Suprapubic skin (tissue), 4 donors: Measurements from ENCODE around the gene F2RL1.
"Not testable (repeated sequence)": the region's sequence is repeated elsewhere in the genome, so short reads cannot be mapped to it uniquely, and the experiment has no call there.

ENCODE experiments used
- CTCF ChIP-seq, 2 donors: fragments of 200-600 bp in 1 of 2; fragments of 450-650 bp in 1 of 2; sonication (generic) in 1 of 2; IDR thresholded peaks; one replicate each; pipeline ENCODE4 v1.5.1; 2016 to 2019; ENCODE audit warnings: antibody characterized with exemption in 2 of 2, mild to moderate bottlenecking in 1 of 2, moderate library complexity in 1 of 2
- EP300 ChIP-seq: sonication (generic); formaldehyde crosslinking; IDR thresholded peaks from one replicate; pipeline ENCODE4 v1.6.1; 2017; ENCODE audit warnings: antibody characterized with exemption
- POLR2A ChIP-seq, 2 donors: fragments of 450-650 bp; IDR thresholded peaks; one replicate each; pipeline ENCODE4 v1.6.1; 2017; ENCODE audit warnings: antibody characterized with exemption in 2 of 2, mild to moderate bottlenecking in 2 of 2, moderate library complexity in 2 of 2
- POLR2AphosphoS5 ChIP-seq, 3 donors: sonication (generic); formaldehyde crosslinking; IDR thresholded peaks; one replicate each; pipeline ENCODE4 v1.6.1; 2017; ENCODE audit warnings: antibody characterized with exemption in 3 of 3

GRCh38 chr5:76789275-76789674, 29.6 kb upstream of the F2RL1 start:
- TF ChIP-seq CTCF (IDR thresholded peaks at IDR 0.05); POLR2AphosphoS5 (IDR thresholded peaks at IDR 0.05); POLR2A (IDR thresholded peaks at IDR 0.05); EP300: not testable (repeated sequence)
